Lung (tissue), 12 donors: ENCODE results near the gene SGK2. TPM values are rescaled to one million over a fixed set of nuclear protein-coding genes. Genes with fewer than 3 reads are reported as not detected.

ENCODE experiments used
- ATAC-seq: fragments of 200-7000 bp; cut with Tn5 transposase; one replicate; pipeline ENCODE4 v1.9.1; 2020; ENCODE audit warnings: moderate number of reproducible peaks; ENCODE audit not compliant: insufficient read depth, low FRiP score
- DNase-seq, 3 donors: peaks; one replicate each; pipeline ENCODE4 v3.0.0-alpha.2; 2013 to 2017
- H3K27ac ChIP-seq, 2 donors: one replicate each; pipeline ENCODE4 v1.5.1; 2013; ENCODE audit warnings: mild to moderate bottlenecking in 2 of 2, moderate library complexity in 2 of 2, control low read depth in 1 of 2, inconsistent platforms in 1 of 2, low read depth in 1 of 2, low read length in 1 of 2
- H3K27me3 ChIP-seq, 3 donors: one replicate each; pipeline ENCODE4 v1.5.1; 2013; ENCODE audit warnings: low read length in 2 of 3; ENCODE audit not compliant: control insufficient read depth in 3 of 3, insufficient read depth in 3 of 3
- H3K36me3 ChIP-seq, 4 donors: one replicate each; pipeline ENCODE4 v1.5.1; 2013; ENCODE audit warnings: low read length in 4 of 4, mild to moderate bottlenecking in 1 of 4, moderate library complexity in 1 of 4; ENCODE audit not compliant: control insufficient read depth in 4 of 4, insufficient read depth in 4 of 4
- H3K4me1 ChIP-seq, 5 donors: one replicate each; pipeline ENCODE4 v1.5.1; 2013; ENCODE audit warnings: low read length in 5 of 5, mild to moderate bottlenecking in 2 of 5, moderate library complexity in 1 of 5; ENCODE audit not compliant: control insufficient read depth in 5 of 5, insufficient read depth in 5 of 5
- H3K4me3 ChIP-seq: one replicate; pipeline ENCODE4 v1.5.1; 2013; ENCODE audit warnings: mild to moderate bottlenecking, control low read depth, moderate library complexity
- H3K9ac ChIP-seq, 2 donors: one replicate each; pipeline ENCODE4 v1.5.1; 2013; ENCODE audit warnings: low read length in 2 of 2, control low read depth in 1 of 2; ENCODE audit not compliant: insufficient read depth in 1 of 2
- H3K9me3 ChIP-seq, 4 donors: one replicate each; pipeline ENCODE4 v1.5.1; 2013; ENCODE audit warnings: low read length in 3 of 4, mild to moderate bottlenecking in 1 of 4, moderate library complexity in 1 of 4; ENCODE audit not compliant: control insufficient read depth in 4 of 4, insufficient read depth in 3 of 4
- CTCF ChIP-seq: IDR thresholded peaks from 2 replicates; pipeline ENCODE4 v1.5.1; 2012; ENCODE audit warnings: mild to moderate bottlenecking; ENCODE audit errors: control extremely low read depth, extremely low read depth
- WGBS, 2 donors: extraction: QIAGEN DNeasy Blood & Tissue Kit; methylation state at CpG; one replicate each; pipeline ENCODE4 v1.1.7; 2013; 5-methylcytosine and 5-hydroxymethylcytosine counted together
- polyA plus RNA-seq, 2 donors: library from polyadenylated mRNA; stranded (reverse); fragments of 200-250 nt; gene quantifications; one replicate each; pipeline ENCODE4 v1.2.1, GENCODE V29; 2013
- total RNA-seq, 2 donors: library from RNA; depleted of rRNA in 1 of 2; stranded (reverse); fragments of >200 nt in 1 of 2; gene quantifications; one replicate each; pipeline ENCODE4 v1.2.1, GENCODE V29; 2014 to 2021
- donor health status: control.
- donor health status: control.
- donor health status: Bipolar disorder and iron deficiency.
- donor health status: healthy.
- donor health status: DM: yes; HTN: yes; CAD: no.

The SGK2 gene
- total and polyA plus RNA-seq, 4 donors, result 0.15 to 3.2 (median 0.96) TPM

- Histone ChIP-seq H3K9me3 (no peaks in the 10 kb centered on the region), H3K27ac (no peak overlapping the region), H3K36me3 (peaks cover 0 to 9% (median 0%) of the 10 kb centered on the region in 4 donors), H3K27me3 (no peaks in the 10 kb centered on the region), H3K9ac (no peak overlapping the region), H3K4me1 (no peaks in the 10 kb centered on the region), H3K4me3 (no peak overlapping the region)
- 91 to 92% methylated on average over 19 of the region's 19 CpGs for WGBS, 2 donors
- TF ChIP-seq CTCF, result no peak
- DNase-seq (no peak), ATAC-seq (no peak)
These were observed 22.6 kb upstream of the SGK2 start for GRCh38 chr20:43536041-43536816.

- no peak for DNase-seq
- TF ChIP-seq CTCF, result no peak
- no peak overlapping the region for H3K27ac ChIP-seq
- no peak overlapping the region for H3K4me3 ChIP-seq
- no peaks in the 10 kb centered on the region for H3K27me3 ChIP-seq
- no peak for ATAC-seq
- H3K9ac ChIP-seq, result no peak overlapping the region
- 75 to 80% methylated on average over 2 of the region's 2 CpGs for WGBS, 2 donors
- H3K36me3 ChIP-seq, result peaks cover 0 to 9% (median 0%) of the 10 kb centered on the region in 4 donors
- H3K9me3 ChIP-seq, result no peaks in the 10 kb centered on the region
- H3K4me1 ChIP-seq, result no peaks in the 10 kb centered on the region
These were observed 21.9 kb upstream of the SGK2 start for GRCh38 chr20:43536817-43537440.

GRCh38 chr20:43537921-43538877, 20.6 kb upstream of the SGK2 start:
- ATAC-seq, result peak; percentile 50
- Histone ChIP-seq H3K9me3 (no peaks in the 10 kb centered on the region), H3K9ac (no peak overlapping the region), H3K4me1 (no peaks in the 10 kb centered on the region), H3K4me3 (no peak overlapping the region), H3K27me3 (no peaks in the 10 kb centered on the region), H3K36me3 (peaks cover 0 to 9% (median 0%) of the 10 kb centered on the region in 4 donors), H3K27ac (no peak overlapping the region)
- whole genome bisulfite sequencing, 2 donors, result 27% methylated on average over 4 of the region's 4 CpGs
- peak; percentile 63 to 74 (median 73) for DNase-seq
- peak; percentile 73 for TF ChIP-seq CTCF
